SK-N-SH (cell line): ENCODE results near the gene C12orf42. TPM values are rescaled to one million over a fixed set of nuclear protein-coding genes. Genes with fewer than 3 reads are reported as not detected.

Experiments used
- CTCF ChIA-PET: fragments of 300-600, 350-600 bp; formaldehyde crosslinking; extraction: SDS; loops from one replicate; lab custom pipeline; 2021; lab: Yijun Ruan, JAX
- POLR2A ChIA-PET: fragments of 350-600 bp; sonication (Branson Sonifier 250); formaldehyde crosslinking; extraction: SDS; loops from one replicate; lab custom pipeline; 2020; ENCODE audit warnings: antibody characterized with exemption, inconsistent platforms; lab: Yijun Ruan, JAX
- DNase-seq: peaks from one replicate; pipeline ENCODE4 v3.0.0; 2012
- H2AFZ ChIP-seq: fragments of 200-600 bp; sonication (generic); 2 replicates; pipeline ENCODE4 v1.8.1; 2016; ENCODE audit warnings: antibody characterized with exemption, mild to moderate bottlenecking, low read depth
- H3F3A ChIP-seq: fragments of 200-600 bp; sonication (generic); replicated peaks from 2 replicates; pipeline ENCODE3; 2016; ENCODE audit warnings: antibody characterized with exemption, mild to moderate bottlenecking; ENCODE audit not compliant: insufficient read depth
- H3K27ac ChIP-seq, 2 experiments: fragments of 200-500 bp in 1 of 2; fragments of 200-600 bp in 1 of 2; sonication (Bioruptor generic) in 1 of 2; sonication (generic), shearing (Covaris generic) in 1 of 2; 2 replicates each; pipeline versions ENCODE4 v1.5.1 to v1.6.1; 2014 to 2016; ENCODE audit warnings: low read depth in 2 of 2, inconsistent platforms in 1 of 2, low read length in 1 of 2, mild to moderate bottlenecking in 1 of 2, mixed read lengths in 1 of 2
- H3K27me3 ChIP-seq: fragments of 200-600 bp; sonication (generic), shearing (Covaris generic); 2 replicates; pipeline ENCODE4 v1.6.1; 2016; ENCODE audit warnings: mixed run types; ENCODE audit not compliant: insufficient read depth
- H3K36me3 ChIP-seq, 2 experiments: fragments of 200-500 bp in 1 of 2; fragments of 200-600 bp in 1 of 2; sonication (Bioruptor generic) in 1 of 2; sonication (generic) in 1 of 2; replicated peaks in 1 of 2; 2 replicates each; pipeline versions ENCODE3 to v1.5.1; 2014 to 2016; ENCODE audit warnings: low read length in 1 of 2, mild to moderate bottlenecking in 1 of 2; ENCODE audit not compliant: insufficient read depth in 2 of 2, control insufficient read depth in 1 of 2
- H3K4me1 ChIP-seq, 2 experiments: fragments of 200-500 bp in 1 of 2; fragments of 200-600 bp in 1 of 2; sonication (Bioruptor generic) in 1 of 2; sonication (generic), shearing (Covaris generic) in 1 of 2; 2 replicates each; pipeline versions ENCODE4 v1.5.1 to v1.6.1; 2014 to 2016; ENCODE audit warnings: low read depth in 1 of 2, low read length in 1 of 2, mixed run types in 1 of 2; ENCODE audit not compliant: insufficient read depth in 2 of 2, control insufficient read depth in 1 of 2
- H3K4me2 ChIP-seq: fragments of 200-600 bp; sonication (generic), shearing (Covaris generic); 2 replicates; pipeline ENCODE4 v1.6.1; 2017; ENCODE audit warnings: mixed run types
- H3K4me3 ChIP-seq, 2 experiments: fragments of 200-500 bp in 1 of 2; fragments of 200-600 bp in 1 of 2; sonication (Bioruptor generic) in 1 of 2; sonication (generic), shearing (Covaris generic) in 1 of 2; 2 replicates each; pipeline versions ENCODE4 v1.5.1 to v1.8.1; 2014 to 2016; ENCODE audit warnings: low read depth in 2 of 2, inconsistent platforms in 1 of 2, low read length in 1 of 2, mild to moderate bottlenecking in 1 of 2, mixed read lengths in 1 of 2, moderate library complexity in 1 of 2
- H3K79me2 ChIP-seq: fragments of 200-600 bp; sonication (generic); 2 replicates; pipeline ENCODE4 v1.8.1; 2017; ENCODE audit warnings: mild to moderate bottlenecking; ENCODE audit not compliant: insufficient read depth
- H3K9ac ChIP-seq: fragments of 200-600 bp; sonication (generic); 2 replicates; pipeline ENCODE4 v1.6.1; 2017; ENCODE audit warnings: mixed run types
- H3K9me2 ChIP-seq: fragments of 200-600 bp; sonication (generic); 2 replicates; pipeline ENCODE4 v1.6.1; 2017; ENCODE audit warnings: mixed run types
- H3K9me3 ChIP-seq: fragments of 200-600 bp; sonication (generic); 2 replicates; pipeline ENCODE4 v1.6.1; 2017; ENCODE audit warnings: mixed run types, mild to moderate bottlenecking, moderate library complexity
- H4K20me1 ChIP-seq: fragments of 200-600 bp; sonication (generic); 2 replicates; pipeline ENCODE4 v1.6.1; 2017; ENCODE audit warnings: mild to moderate bottlenecking, mixed run types; ENCODE audit not compliant: insufficient read depth
- MEF2A ChIP-seq: IDR thresholded peaks from 2 replicates; pipeline ENCODE4 v1.4.0; 2012; ENCODE audit warnings: low read depth, borderline replicate concordance
- MXI1 ChIP-seq: IDR thresholded peaks from 2 replicates; pipeline ENCODE4 v1.6.1; 2012; ENCODE audit warnings: mild to moderate bottlenecking, low read depth, low read length, improper control_type of control experiment
- PBX3 ChIP-seq: IDR thresholded peaks from 2 replicates; pipeline ENCODE4; 2012
- RAD21 ChIP-seq: IDR thresholded peaks from 2 replicates; pipeline ENCODE4 v1.6.1; 2012; ENCODE audit warnings: mild to moderate bottlenecking, low read length
- RFX5 ChIP-seq: IDR thresholded peaks from 2 replicates; pipeline ENCODE4 v1.6.1; 2012; ENCODE audit warnings: mild to moderate bottlenecking, improper control_type of control experiment, low read length
- SMC3 ChIP-seq: IDR thresholded peaks from 2 replicates; pipeline ENCODE4 v1.6.1; 2012; ENCODE audit warnings: low read depth, low read length, improper control_type of control experiment
- USF1 ChIP-seq: IDR thresholded peaks from 2 replicates; pipeline ENCODE4 v1.4.0; 2012; ENCODE audit warnings: low read depth, borderline replicate concordance
- USF2 ChIP-seq: fragments of 150-350 bp; IDR thresholded peaks from 2 replicates; pipeline ENCODE4 v1.6.1; 2017; ENCODE audit warnings: antibody characterized with exemption, low read length, low read depth, borderline replicate concordance
- WGBS: methylation state at CpG from one replicate; pipeline ENCODE4 v1.1.6; 2017; ENCODE audit warnings: low lambda C conversion rate; 5-methylcytosine and 5-hydroxymethylcytosine counted together
- polyA plus RNA-seq, 3 experiments: library from polyadenylated mRNA; depleted of rRNA; stranded (reverse); fragments of >200 nt; gene quantifications; 2 replicates each; pipeline ENCODE4 v1.2.3, GENCODE V29; 2012

The C12orf42 gene
- polyA plus RNA-seq, 1 of the 3 experiments (the other 2 are of a cell fraction) = not detected

- H3K27me3 ChIP-seq = no peaks in the 10 kb centered on the region
- WGBS = 33% methylated on average over 3 of the region's 3 CpGs
- H4K20me1 ChIP-seq = no peaks in the 10 kb centered on the region
- H3F3A ChIP-seq = no peaks in the 10 kb centered on the region
- no peak for DNase-seq
- no peaks in the 10 kb centered on the region for H3K79me2 ChIP-seq
- no peaks in the 10 kb centered on the region for H3K4me1 ChIP-seq
- no peak overlapping the region for H3K4me2 ChIP-seq
- CTCF ChIA-PET = interaction anchor here (0.9 to 5.4 kb wide), 6 partner anchors 9 to 657 kb away, joined by 3 to 31 read pairs (median 4); no protein-coding TSS in a partner anchor
- no peaks in the 10 kb centered on the region for H3K36me3 ChIP-seq
- no peak overlapping the region for H3K27ac ChIP-seq
- POLR2A ChIA-PET = no interaction called here
- no peaks in the 10 kb centered on the region for H3K9me2 ChIP-seq
- no peaks in the 10 kb centered on the region for H3K9me3 ChIP-seq
- no peak overlapping the region for H2AFZ ChIP-seq
- no peak overlapping the region for H3K4me3 ChIP-seq
- TF ChIP-seq MEF2A (no peak), USF2 (no peak), MXI1 (no peak), USF1 (no peak), RFX5 (no peak), RAD21 (no peak)
- TF ChIP-seq, all 33 proteins: peak for 0
- no peak overlapping the region for H3K9ac ChIP-seq
Observed at GRCh38 chr12:103540319-103540718, 44.6 kb upstream of the C12orf42 start.

- H3F3A ChIP-seq = no peaks in the 10 kb centered on the region
- POLR2A ChIA-PET = no interaction called here
- H3K79me2 ChIP-seq = no peaks in the 10 kb centered on the region
- no peaks in the 10 kb centered on the region for H3K9me3 ChIP-seq
- DNase-seq = no peak
- H3K9me2 ChIP-seq = no peaks in the 10 kb centered on the region
- WGBS = 8% methylated on average over 1 of the region's 1 CpG
- H3K4me2 ChIP-seq = no peak overlapping the region
- no peak overlapping the region for H3K4me3 ChIP-seq
- TF ChIP-seq PBX3 = no peak
- TF ChIP-seq SMC3 = no peak
- H2AFZ ChIP-seq = no peak overlapping the region
- H3K9ac ChIP-seq = no peak overlapping the region
- H4K20me1 ChIP-seq = no peaks in the 10 kb centered on the region
- H3K27ac ChIP-seq = no peak overlapping the region
- no peaks in the 10 kb centered on the region for H3K27me3 ChIP-seq
- H3K36me3 ChIP-seq = no peaks in the 10 kb centered on the region
- H3K4me1 ChIP-seq = no peaks in the 10 kb centered on the region
- CTCF ChIA-PET = interaction anchor here (1.7 to 5.4 kb wide), 2 partner anchors 11 to 655 kb away, joined by 5 to 31 read pairs; no protein-coding TSS in a partner anchor
Observed at GRCh38 chr12:103538397-103538796, 42.6 kb upstream of the C12orf42 start.
